IMR-90 (cell line): ENCODE measurements around the gene IST1. TPM values are rescaled to one million over a fixed set of nuclear protein-coding genes. Genes with fewer than 3 reads are reported as not detected.

Experiments used
- ATAC-seq: fragments of 200-7000 bp; cut with Tn5 transposase; 2 replicates; pipeline ENCODE4 v1.9.1; 2020; ENCODE audit warnings: low read depth, mild to moderate bottlenecking, moderate library complexity
- BruUV-seq: library from RNA; stranded (reverse); fragments of 400-500 nt; replicated peaks from 2 replicates; lab custom pipeline; 2021; lab: Mats Ljungman, UMichigan
- CTCF ChIA-PET: fragments of 300-600 bp; formaldehyde crosslinking; extraction: SDS; loops from one replicate; lab custom pipeline; 2021; ENCODE audit warnings: antibody characterized with exemption; lab: Yijun Ruan, JAX
- POLR2A ChIA-PET: fragments of 300-600 bp; sonication (Branson Sonifier 250); formaldehyde crosslinking; loops from one replicate; lab custom pipeline; 2022; ENCODE audit warnings: antibody characterized with exemption; ENCODE audit not compliant: unreplicated experiment; lab: Charles Lee
- DNase-seq: peaks from one replicate; pipeline ENCODE4 v3.0.0; 2013
- H2AFZ ChIP-seq: replicated peaks from 2 replicates; pipeline ENCODE3; 2013; ENCODE audit warnings: low read length, mild to moderate bottlenecking; ENCODE audit not compliant: poor library complexity
- H2AK5ac ChIP-seq: 2 replicates; pipeline ENCODE4 v1.6.1; 2013; ENCODE audit warnings: low read depth, low read length, inconsistent platforms
- H2AK9ac ChIP-seq: replicated peaks from 2 replicates; pipeline ENCODE3; 2013; ENCODE audit warnings: mild to moderate bottlenecking, low read depth, low read length, moderate library complexity; ENCODE audit not compliant: poor library complexity
- H2BK120ac ChIP-seq: 2 replicates; pipeline ENCODE4 v1.6.1; 2013; ENCODE audit warnings: low read depth, low read length, inconsistent platforms
- H2BK15ac ChIP-seq: 3 replicates; pipeline ENCODE4 v1.6.1; 2013; ENCODE audit warnings: low read depth, low read length, inconsistent platforms
- H2BK20ac ChIP-seq: 2 replicates; pipeline ENCODE4 v1.6.1; 2013; ENCODE audit warnings: low read depth, mild to moderate bottlenecking, inconsistent platforms, low read length, moderate library complexity
- H2BK5ac ChIP-seq: 2 replicates; pipeline ENCODE4 v1.6.1; 2013; ENCODE audit warnings: mild to moderate bottlenecking, low read depth, low read length, inconsistent platforms; ENCODE audit not compliant: poor library complexity, severe bottlenecking
- H3K14ac ChIP-seq: replicated peaks from 2 replicates; pipeline ENCODE4 v1.6.1; 2013; ENCODE audit warnings: low read depth, low read length, inconsistent platforms
- H3K18ac ChIP-seq: 2 replicates; pipeline ENCODE4 v1.6.1; 2013; ENCODE audit warnings: low read depth, low read length, control low read depth
- H3K23ac ChIP-seq: 2 replicates; pipeline ENCODE4 v1.6.1; 2013; ENCODE audit warnings: low read depth, low read length, inconsistent platforms
- H3K27ac ChIP-seq: 2 replicates; pipeline ENCODE4 v1.5.1; 2013; ENCODE audit warnings: mild to moderate bottlenecking, control low read depth, low read length; ENCODE audit not compliant: insufficient read depth
- H3K27me3 ChIP-seq: 2 replicates; pipeline ENCODE4 v1.6.1; 2013; ENCODE audit warnings: low read length; ENCODE audit not compliant: control insufficient read depth, insufficient read depth
- H3K36me3 ChIP-seq: 2 replicates; pipeline ENCODE4 v1.6.1; 2013; ENCODE audit warnings: low read length, mixed read lengths; ENCODE audit not compliant: control insufficient read depth, insufficient read depth
- H3K4ac ChIP-seq: 2 replicates; pipeline ENCODE4 v1.6.1; 2013; ENCODE audit warnings: low read depth, low read length, inconsistent platforms
- H3K4me1 ChIP-seq: 2 replicates; pipeline ENCODE4 v1.6.1; 2013; ENCODE audit warnings: low read length, mixed read lengths; ENCODE audit not compliant: control insufficient read depth, insufficient read depth
- H3K4me2 ChIP-seq: 2 replicates; pipeline ENCODE4 v1.6.1; 2013; ENCODE audit warnings: low read depth, mild to moderate bottlenecking, control low read depth, low read length, moderate library complexity
- H3K4me3 ChIP-seq: 2 replicates; pipeline ENCODE4 v1.5.1; 2013; ENCODE audit warnings: low read depth, mild to moderate bottlenecking, control low read depth, low read length, moderate library complexity; ENCODE audit not compliant: insufficient read depth
- H3K56ac ChIP-seq: 2 replicates; pipeline ENCODE4 v1.6.1; 2013; ENCODE audit warnings: low read length, inconsistent platforms; ENCODE audit not compliant: insufficient read depth; ENCODE audit errors: extremely low read depth
- H3K79me1 ChIP-seq, 2 experiments: 2 replicates each; pipeline ENCODE4 v1.6.1; 2013; ENCODE audit warnings: low read length in 2 of 2, inconsistent platforms in 1 of 2, low read depth in 1 of 2
- H3K9ac ChIP-seq: 2 replicates; pipeline ENCODE4 v1.6.1; 2013; ENCODE audit warnings: low read depth, low read length, control low read depth
- H3K9me1 ChIP-seq: 2 replicates; pipeline ENCODE4 v1.6.1; 2013; ENCODE audit warnings: low read length, inconsistent platforms; ENCODE audit not compliant: insufficient read depth
- H3K9me3 ChIP-seq: 2 replicates; pipeline ENCODE4 v1.6.1; 2013; ENCODE audit warnings: low read length; ENCODE audit not compliant: control insufficient read depth, insufficient read depth
- H4K20me1 ChIP-seq: 2 replicates; pipeline ENCODE4 v1.6.1; 2013; ENCODE audit warnings: low read length, inconsistent platforms; ENCODE audit not compliant: insufficient read depth
- H4K5ac ChIP-seq: 2 replicates; pipeline ENCODE4 v1.6.1; 2013; ENCODE audit warnings: mild to moderate bottlenecking, low read depth, low read length, control low read depth
- H4K8ac ChIP-seq, 2 experiments: 2 replicates each; pipeline ENCODE4 v1.6.1; 2013; ENCODE audit warnings: low read depth in 2 of 2, low read length in 2 of 2, control low read depth in 1 of 2, inconsistent platforms in 1 of 2
- H4K91ac ChIP-seq: 2 replicates; pipeline ENCODE4 v1.6.1; 2013; ENCODE audit warnings: low read depth, low read length, inconsistent platforms; ENCODE audit not compliant: insufficient read depth
- BHLHE40 ChIP-seq: fragments of 150-350 bp; IDR thresholded peaks from 2 replicates; pipeline ENCODE4 v1.6.1; 2016; ENCODE audit warnings: mild to moderate bottlenecking, low read depth, low read length
- FOS ChIP-seq: fragments of 150-350 bp; IDR thresholded peaks from 2 replicates; pipeline ENCODE4 v1.6.1; 2016; ENCODE audit warnings: low read depth, low read length
- MAFK ChIP-seq: IDR thresholded peaks from 2 replicates; pipeline ENCODE4 v1.6.1; 2012; ENCODE audit warnings: low read depth, low read length, improper control_type of control experiment
- RCOR1 ChIP-seq: IDR thresholded peaks from 2 replicates; pipeline ENCODE4 v1.6.1; 2012; ENCODE audit warnings: mild to moderate bottlenecking, low read length, improper control_type of control experiment; ENCODE audit not compliant: insufficient replicate concordance
- WGBS, 2 experiments: methylation state at CpG; one replicate each; pipeline versions ENCODE4 v1.1.5 to v1.1.7; 2013; ENCODE audit warnings: missing lambda C conversion rate in 2 of 2; ENCODE audit not compliant: insufficient read length in 1 of 2; ENCODE audit errors: extremely low coverage in 2 of 2; 5-methylcytosine and 5-hydroxymethylcytosine counted together
- dilution Hi-C: fragments of 300-500 bp; cut with HindIII; formaldehyde crosslinking; loops from one replicate; pipeline ENCODE4 v1.14.3; 2018; ENCODE audit warnings: low sequenced_read_pairs; ENCODE audit not compliant: unreplicated experiment
- in situ Hi-C: fragments of 300-500 bp; cut with MboI; formaldehyde crosslinking; loops from 3 replicates; pipeline ENCODE4 v1.14.3; 2019; ENCODE audit warnings: low sequenced_read_pairs, inconsistent platforms, mixed read lengths
- intact Hi-C: fragments of 100-400 bp; cut with micrococcal nuclease; formaldehyde crosslinking; loops from 2 replicates; pipeline ENCODE4 v1.10.0; 2022
- polyA plus RNA-seq, 3 experiments: library from polyadenylated mRNA; depleted of rRNA; stranded (reverse); fragments of >200 nt; gene quantifications; 2 replicates each; pipeline ENCODE4 v1.2.3, GENCODE V29; 2012; ENCODE audit warnings: low replicate concordance in 1 of 3
- total RNA-seq: library from RNA; depleted of rRNA; stranded (reverse); fragments of >200 nt; gene quantifications from 2 replicates; pipeline ENCODE4 v1.2.3, GENCODE V29; 2012
- TF ChIP-seq, protein P1 (sequence below): conservative IDR thresholded peaks from 2 replicates; pipeline ENCODE4 v1.5.1; 2012; ENCODE audit warnings: mild to moderate bottlenecking, low read depth, low read length, improper control_type of control experiment

The IST1 gene
- total and polyA plus RNA-seq, 2 of the 4 experiments (the other 2 are of a cell fraction) = 134 to 186 TPM

- Histone ChIP-seq H4K8ac (no peak overlapping the region), H2BK20ac (no peak overlapping the region), H2AK5ac (no peak overlapping the region), H3K27ac (no peak overlapping the region), H3K23ac (no peak overlapping the region), H3K9me1 (no peaks in the 10 kb centered on the region), H3K9ac (no peak overlapping the region), H3K36me3 (peaks cover 14% of the 10 kb centered on the region), H2BK5ac (no peak overlapping the region), H4K91ac (no peak overlapping the region), H3K27me3 (no peaks in the 10 kb centered on the region), H3K4me3 (no peak overlapping the region), H2BK120ac (no peak overlapping the region), H3K4me1 (no peaks in the 10 kb centered on the region), H3K4me2 (no peak overlapping the region), H2AK9ac (no peak overlapping the region), H4K20me1 (no peaks in the 10 kb centered on the region; the same call in 1 of the 2 replicates), H3K18ac (no peak overlapping the region), H2AFZ (no peak overlapping the region), H2BK15ac (no peak overlapping the region), H4K5ac (no peak overlapping the region), H3K79me1 (peaks cover 6 to 7% of the 10 kb centered on the region in 2 experiments; a peak in 3 of 4 replicates), H3K9me3 (no peaks in the 10 kb centered on the region), H3K4ac (no peak overlapping the region), H3K56ac (no peak overlapping the region), H3K14ac (no peak overlapping the region)
- no CpG with 5 or more reads among the region's 3 CpGs for WGBS, 2 experiments
- no peak for ATAC-seq
- no peak for DNase-seq
- POLR2A ChIA-PET = no interaction called here
- intact Hi-C loops (no loop called here), dilution Hi-C loops (no loop called here), in situ Hi-C loops (no loop called here)
- CTCF ChIA-PET = interaction anchor here (1.0 kb wide), 1 partner anchor 15 kb away, joined by 3 read pairs; no protein-coding TSS in a partner anchor
- BruUV-seq = no TSS peak
- TF ChIP-seq, protein P1, sequence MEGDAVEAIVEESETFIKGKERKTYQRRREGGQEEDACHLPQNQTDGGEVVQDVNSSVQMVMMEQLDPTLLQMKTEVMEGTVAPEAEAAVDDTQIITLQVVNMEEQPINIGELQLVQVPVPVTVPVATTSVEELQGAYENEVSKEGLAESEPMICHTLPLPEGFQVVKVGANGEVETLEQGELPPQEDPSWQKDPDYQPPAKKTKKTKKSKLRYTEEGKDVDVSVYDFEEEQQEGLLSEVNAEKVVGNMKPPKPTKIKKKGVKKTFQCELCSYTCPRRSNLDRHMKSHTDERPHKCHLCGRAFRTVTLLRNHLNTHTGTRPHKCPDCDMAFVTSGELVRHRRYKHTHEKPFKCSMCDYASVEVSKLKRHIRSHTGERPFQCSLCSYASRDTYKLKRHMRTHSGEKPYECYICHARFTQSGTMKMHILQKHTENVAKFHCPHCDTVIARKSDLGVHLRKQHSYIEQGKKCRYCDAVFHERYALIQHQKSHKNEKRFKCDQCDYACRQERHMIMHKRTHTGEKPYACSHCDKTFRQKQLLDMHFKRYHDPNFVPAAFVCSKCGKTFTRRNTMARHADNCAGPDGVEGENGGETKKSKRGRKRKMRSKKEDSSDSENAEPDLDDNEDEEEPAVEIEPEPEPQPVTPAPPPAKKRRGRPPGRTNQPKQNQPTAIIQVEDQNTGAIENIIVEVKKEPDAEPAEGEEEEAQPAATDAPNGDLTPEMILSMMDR = no peak
- TF ChIP-seq MAFK (no peak), RCOR1 (no peak), FOS (no peak), BHLHE40 (no peak)
Measured at GRCh38 chr16:71867939-71868338, 27.4 kb upstream of the IST1 start.
